ENCODE measurements around the gene PERP.
"Not testable (repeated sequence)": the region's sequence is repeated elsewhere in the genome, so short reads cannot be mapped to it uniquely, and the experiment has no call there.

PERP gene

DNA sequence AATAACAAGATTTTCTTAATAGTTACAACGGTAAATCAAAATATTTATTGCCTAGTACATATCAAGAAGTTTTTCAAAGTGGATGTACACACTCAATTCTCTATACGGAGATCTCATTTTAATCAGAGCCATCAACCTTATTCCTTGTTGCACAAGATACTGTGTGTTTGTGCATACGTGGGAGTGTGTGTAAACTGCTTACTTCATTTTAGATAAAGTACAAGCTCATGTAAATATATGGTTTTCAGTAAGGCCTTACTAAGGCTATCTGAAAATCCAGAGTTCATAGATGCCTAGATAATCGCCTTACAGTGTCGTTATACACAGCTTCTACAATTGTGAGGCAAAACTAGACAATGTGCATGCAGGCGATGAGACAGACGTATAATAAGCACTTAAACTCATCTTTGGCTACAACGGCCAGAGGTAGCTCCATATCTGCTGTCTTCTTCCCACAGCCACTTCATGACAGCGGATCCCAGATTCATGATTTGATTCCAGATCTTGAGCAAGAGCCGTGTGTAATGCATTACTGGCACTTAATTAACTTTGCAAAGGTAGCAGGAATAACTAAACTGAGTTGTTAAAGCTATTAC is 2.5 kb downstream of the PERP start:
- no peak for DNase-seq

DNA sequence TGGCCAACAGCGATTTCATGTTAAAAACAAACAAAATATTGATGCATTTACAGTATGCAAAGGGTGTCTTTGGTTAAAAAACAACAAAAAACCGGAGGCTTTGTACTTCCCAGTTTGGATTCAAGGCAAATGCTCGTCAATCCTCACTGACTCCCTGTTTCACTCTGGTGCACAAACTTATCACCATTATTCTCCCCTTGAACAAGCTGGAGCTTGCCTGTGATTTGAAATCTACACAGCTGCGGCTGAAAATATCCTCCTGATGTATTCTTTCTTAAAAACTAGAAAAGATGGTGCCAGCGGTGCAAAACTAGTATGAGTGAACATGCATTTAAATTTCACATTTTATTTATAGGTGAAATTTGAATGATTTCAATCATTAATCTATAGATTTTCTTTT is 3.3 kb downstream of the PERP start:
- no peak for DNase-seq

DNA sequence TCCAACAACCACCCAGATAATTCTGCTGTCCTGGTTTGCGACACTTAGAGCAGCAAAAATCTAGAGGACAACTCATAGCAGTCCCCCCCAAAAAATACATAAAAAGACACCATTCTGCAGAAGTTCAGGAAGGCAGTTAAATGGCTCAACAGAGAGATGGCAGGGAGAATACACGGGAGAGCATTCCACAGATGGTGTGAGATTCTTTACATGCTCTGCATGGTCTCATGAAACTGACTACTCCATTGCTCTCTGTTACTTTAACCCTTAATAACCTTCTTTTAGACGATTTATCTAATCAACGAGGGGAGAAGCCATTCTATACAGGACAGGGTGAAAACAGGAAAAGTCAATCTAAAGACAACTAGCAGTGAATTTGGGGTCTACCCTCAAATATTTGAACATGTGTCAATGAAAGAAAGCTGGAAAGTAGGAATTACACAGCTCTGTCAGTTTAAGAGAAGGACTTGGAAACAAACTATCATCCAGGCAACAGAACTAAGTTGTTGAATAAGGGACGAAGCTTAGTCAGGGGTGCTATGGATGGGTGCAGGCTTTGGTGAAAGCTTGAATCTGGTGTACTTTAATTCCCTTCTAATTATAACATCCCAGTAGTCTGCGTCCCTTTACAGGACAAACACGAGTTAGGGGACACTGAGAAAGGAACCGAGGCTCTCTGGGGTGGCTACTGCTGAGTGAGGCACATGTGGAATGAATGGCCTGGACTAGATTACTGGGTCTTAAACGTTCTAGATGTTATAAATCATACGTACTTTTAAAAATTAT is 5.1 kb downstream of the PERP start:
- no peak for DNase-seq

DNA sequence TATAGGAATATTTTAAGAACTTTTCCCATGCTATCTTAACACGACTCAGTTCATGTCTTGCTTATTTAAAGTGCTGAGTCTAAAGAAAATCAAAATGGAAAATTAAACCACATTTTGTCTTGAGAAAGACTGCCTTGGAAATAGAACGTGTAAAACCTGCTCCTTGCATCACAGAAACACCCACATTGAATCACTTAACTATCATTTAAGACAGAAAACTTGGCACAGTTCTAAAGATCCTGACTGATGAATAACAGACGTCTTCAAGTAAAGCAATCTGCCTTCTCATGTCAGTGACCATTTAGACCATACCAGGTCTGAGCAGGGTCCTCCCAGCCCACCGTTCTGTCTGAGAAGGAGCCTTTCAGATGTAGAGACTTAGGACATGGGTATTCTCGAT is 7.4 kb downstream of the PERP start:
- no peak for DNase-seq

DNA sequence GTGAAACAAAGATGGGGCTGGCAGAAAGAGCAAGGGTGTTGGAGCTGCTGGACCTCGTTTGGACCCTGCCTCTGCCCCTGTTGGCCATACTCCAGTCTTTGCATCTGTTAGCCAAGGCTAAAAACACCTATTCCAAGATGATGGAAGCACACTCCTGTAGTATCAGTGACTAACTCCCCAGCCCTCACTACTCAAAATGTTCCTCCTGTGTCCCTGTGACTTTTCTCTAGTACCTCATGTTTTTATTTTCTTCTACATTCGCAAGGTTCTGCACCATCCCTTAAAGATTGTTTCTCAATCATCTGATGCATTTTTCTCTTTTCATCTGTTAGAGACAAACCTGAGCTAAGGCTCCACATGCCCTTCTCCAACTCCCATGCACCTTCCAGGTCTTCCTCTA is 8.9 kb downstream of the PERP start:
- DNase-seq = no peak

DNA sequence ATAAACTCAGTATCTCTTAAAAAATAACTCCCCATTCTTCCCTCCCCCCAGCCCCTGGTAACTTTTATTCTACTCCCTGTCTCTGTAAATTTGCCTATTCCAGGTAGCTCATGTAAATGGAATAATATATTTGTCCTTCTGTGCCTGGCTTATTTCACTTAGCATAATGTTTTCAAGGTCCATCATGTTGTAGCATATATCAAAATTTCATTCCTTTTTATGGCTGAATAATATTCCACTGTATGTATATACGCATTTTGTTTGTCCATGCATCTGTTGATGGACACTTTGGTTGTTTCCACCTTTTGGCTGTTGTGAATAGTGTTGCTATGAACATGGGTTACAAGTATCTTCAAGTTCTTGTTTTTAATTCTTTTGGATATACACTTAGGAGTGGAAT is 13.0 kb downstream of the PERP start:
- DNase-seq = no peak

DNA sequence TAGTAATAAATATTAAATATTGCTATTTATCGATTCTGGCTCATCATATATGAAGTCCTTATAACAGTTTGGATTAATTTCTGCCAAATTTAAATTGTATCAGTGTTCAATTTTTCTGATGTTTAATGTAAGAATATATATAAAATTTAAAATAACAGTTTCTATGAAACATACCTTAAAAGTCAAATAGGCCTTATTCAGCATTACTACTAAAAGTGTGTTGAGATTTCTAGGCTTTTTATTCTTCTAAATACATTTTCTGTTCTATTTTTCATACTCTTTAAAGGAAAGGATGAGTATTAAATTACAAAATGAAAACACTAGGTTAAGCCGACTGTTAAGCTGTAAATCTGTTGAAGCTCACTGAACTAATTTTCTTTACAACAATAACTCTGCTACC is 13.6 kb downstream of the PERP start:
- DNase-seq = no peak

DNA sequence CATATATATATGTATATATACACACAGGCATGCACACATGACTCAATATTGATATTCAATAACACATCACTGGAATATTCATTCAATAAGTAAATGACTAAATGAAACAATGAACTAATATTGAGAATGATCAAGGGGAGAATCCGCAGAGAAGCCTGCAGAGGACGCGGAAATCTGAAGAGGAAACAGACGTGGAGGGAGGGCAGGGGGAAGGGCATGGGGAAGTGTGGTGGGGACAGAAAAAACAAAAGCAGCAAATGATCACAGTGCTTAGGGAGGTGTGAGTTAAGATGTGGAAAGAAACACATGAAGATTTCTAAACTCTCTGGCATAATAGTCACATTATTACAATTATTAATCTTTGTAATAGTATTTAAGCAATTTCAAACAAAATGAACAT is 14.5 kb downstream of the PERP start:
- DNase-seq = no peak

DNA sequence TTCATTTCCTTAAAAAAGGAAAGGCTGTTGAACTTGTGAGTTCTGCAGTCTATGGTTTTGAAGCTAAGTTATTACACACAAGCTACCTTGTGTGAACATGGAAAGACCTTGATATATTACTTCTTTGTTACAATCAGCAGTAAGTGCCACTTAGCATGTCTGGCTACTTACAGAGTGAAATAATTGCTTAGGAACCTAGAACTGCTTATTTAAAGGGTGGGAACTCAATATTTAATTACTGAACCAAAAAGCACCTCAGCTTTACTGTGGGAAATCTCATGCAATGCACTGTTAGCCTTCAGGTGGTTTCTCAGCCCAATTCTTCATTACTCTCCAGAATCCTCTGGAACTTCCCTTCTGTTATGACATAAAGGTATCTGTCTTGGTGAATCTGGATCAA is 17.9 kb downstream of the PERP start:
- no peak for DNase-seq

DNA sequence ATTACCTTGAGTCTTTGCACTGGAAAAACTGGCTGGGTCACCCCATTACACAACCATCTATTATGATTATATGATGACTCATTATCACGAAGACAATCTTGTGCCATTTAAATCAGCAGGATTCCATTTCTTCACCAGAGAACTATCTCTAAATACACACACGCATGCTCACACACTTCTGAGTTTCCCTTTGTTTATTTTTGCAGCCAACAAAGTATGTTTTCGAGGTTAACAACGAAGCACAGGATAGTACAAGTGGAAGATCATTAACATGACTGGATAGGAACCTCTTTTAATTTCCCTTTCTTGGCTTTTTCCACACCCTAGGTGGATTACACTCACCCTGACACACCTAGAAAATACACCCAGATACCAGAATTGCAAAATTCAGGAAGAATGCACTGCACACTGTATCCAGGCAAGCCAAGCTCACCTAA is 18.9 kb downstream of the PERP start:
- DNase-seq = peak; percentile 24

DNA sequence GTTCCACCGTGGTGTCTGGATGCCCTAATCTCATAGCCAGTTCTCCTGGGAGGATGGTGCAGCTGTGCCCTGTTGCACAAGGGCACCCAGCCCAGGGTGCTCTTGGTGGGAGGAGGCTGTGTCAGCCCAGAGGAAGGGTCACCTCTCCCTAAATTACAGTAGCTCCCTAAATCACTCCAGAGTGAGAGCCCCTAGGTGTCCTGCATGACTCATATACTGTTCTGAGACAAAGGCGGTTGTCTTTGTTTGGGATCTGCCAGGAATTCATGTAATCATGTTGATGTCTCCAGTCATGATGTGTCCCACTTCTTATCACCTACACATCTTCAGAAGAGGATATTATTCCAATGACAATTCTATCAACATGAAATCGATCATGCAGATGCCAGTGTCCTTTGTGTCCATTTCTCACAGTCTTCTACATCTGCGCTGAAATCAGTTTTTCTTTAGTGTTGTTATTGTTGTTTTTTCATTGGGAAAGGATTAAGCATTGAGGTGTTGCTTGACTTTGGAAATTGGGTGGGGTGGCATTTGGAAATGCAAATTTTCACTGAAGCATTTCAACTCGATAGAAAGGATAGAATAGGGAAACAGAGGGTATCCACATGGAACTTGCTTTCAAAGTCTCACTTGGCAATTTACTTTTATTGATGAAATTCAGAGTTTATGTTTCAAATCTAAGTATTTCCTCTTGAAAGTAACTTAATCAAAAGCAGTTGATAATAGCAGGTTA is 19.5 kb downstream of the PERP start:
- no peak for DNase-seq

DNA sequence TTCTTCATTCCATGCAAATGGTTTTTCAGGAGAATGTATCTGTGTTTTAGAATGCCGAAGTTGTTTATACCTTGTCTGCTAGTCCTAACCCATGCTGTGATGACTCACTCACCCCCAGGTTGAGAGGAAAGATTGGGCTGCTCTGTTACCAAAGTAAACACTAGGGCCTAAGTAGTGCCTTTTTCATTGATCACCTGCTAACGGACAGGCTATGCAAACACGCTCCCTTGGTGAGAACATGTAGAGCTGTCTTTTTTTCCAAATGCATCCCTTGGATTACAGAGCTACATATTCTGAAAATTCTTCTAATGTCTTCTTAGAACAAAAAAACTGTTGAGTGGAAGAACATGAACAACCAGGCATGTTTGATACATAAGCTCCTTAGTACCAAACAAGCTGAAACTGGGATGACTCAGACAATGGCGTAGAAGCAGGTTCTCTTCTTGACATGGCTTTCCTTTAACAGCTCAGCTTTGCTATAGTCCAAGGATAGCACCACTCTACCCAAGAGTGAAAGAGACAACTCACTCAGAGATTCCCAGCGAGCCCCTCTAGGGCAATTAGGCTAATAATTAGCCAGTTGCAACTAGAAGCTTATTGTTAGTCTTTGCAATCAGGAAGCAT is 20.5 kb downstream of the PERP start:
- no peak for DNase-seq

DNA sequence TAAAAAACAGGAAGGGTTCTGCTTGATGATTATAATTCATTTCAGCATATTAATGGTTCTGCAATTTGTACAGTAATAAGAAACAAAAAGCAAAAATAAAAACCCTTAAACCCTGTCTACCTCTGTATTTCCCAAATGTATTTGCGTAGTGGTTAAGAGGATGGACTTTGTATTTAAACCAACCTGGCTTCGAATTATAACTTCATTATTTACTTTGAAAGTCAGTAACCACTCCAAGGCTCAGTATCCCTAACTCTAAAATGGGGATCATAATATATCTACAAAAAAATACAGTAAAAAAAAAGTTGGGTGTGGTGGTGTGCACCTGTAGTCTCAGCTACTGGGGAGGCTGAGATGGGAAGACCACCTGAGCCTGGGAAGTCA is 21.4 kb downstream of the PERP start:
- no peak for DNase-seq

DNA sequence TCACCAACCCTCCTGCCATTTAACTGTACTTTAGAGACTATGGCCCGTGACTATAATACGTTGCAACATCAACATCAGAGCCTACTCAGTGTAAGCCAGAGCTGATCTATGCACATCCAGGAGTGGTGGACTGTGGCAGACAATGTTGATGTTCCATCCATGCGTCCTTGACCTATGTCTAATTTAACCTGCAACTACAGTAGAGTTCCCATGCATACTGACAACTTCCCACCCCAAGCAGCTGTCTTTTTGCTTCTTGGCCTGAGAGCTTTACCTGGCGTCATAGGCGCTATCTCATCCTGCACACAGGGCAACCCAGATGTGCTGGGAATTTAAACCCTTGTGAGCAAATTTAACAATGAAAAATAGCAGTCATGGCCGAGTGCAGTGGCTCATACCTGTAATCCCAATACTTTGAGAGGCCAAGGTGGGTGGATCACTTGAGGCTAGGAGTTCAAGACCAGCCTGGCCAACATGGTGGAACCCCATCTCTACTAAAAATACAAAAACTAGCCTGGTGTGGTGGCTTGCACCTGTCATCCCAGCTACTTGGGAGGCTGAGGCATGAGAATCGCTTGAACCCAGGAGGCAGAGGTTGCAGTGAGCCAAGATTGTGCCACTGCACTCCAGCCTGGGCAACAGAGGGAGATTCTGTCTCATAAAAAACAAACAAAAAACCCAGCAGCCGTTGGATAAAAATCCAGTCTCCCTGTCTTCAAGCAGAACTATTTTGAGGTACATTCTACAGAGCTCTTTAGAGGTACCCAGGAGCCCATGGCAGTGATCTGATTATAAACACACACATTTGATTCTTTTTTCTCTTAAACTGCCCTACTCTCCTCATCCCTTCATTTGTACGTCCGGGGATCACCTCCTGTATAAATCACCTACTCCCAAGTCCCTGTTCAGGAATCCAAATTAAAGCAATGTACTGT is 22.0 kb downstream of the PERP start:
- no peak for DNase-seq

DNA sequence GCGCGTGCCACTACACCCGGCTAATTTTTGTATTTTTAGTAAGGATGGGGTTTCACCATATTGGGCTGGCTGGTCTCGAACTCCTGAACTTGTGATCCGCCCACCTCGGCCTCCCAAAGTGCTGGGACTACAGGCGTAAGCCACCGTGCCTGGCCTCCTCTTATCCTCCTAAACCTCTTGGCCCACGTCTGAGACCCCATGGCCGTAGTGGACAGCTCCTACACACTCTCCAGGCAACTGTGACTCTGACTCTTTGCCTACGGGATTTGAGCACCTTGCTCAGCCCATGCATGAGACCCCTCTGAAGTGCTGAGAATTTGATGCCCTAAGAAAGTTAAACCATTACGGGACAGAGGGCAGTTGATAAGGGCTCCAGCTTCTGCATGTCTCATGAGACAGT is 25.0 kb downstream of the PERP start:
- no peak for DNase-seq

DNA sequence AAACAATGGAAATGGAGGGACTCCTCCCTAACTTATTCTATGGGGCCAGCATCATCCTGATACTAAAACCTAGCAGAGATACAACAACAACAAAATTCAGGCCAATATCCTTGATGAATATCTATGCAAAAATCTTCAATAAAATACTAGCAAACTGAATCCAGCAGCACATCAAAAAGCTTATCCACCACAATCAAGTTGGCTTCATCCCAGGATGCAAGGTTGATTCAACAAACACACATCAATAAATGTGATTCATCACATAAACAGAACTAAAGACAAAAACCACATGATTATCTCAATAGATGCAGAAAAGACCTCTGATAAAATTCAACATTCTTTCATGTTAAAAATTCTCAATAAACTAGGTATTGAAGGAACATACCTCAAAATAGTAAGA is 27.7 kb downstream of the PERP start:
- not testable (repeated sequence) for DNase-seq

DNA sequence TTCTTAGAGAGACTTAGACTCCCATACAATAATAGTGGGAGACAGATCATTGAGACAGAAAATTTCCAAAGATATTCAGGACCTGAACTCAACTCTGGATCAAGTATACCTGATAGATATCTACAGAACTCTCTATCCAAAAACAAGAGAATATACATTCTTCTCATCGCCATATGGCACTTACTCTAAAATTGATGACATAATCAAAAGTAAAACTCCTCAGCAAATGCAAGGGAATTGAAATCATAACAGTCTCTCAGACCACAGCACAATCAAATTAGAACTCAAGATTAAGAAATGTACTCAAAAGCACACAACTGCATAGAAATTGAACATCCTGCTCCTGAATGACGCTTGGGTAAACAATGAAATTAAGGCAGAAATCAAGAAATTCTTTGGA is 28.7 kb downstream of the PERP start:
- DNase-seq = no peak

DNA sequence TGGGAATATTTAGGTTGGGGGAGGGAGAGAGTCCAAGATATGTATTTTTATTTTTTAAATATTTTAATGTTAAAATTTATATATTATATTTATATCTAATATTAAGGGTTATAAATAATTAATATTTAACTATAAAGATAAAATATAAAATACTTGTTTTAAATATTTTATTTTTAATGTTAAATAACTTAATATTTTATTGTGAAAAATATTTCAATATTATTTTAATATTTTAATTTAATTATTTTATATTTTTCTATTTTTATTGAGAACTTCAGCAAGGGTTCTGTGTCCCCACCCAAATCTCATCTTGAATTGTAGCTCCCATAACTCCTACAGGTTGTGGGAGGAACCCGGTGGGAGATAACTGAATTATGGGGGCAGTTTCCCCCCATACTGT is 34.0 kb downstream of the PERP start:
- DNase-seq = no peak

DNA sequence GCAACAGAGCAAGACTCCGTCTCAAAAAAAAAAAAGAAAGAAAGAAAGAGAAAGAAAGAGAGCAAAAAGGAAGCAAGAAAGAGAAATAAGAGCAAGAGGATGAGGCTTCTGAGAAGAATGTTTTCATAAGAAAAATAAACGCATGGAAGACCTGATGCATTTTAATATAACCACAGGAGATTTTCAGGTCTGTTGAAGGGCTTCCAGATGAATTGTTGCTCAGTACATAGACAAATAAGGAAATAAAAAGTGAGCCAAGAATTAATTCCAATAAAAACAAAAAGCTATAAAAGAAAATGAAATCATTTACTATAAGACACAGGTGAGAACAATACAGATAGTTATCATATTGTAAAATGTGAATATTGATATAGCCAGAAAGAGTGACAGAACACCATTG is 43.5 kb downstream of the PERP start:
- no peak for DNase-seq

DNA sequence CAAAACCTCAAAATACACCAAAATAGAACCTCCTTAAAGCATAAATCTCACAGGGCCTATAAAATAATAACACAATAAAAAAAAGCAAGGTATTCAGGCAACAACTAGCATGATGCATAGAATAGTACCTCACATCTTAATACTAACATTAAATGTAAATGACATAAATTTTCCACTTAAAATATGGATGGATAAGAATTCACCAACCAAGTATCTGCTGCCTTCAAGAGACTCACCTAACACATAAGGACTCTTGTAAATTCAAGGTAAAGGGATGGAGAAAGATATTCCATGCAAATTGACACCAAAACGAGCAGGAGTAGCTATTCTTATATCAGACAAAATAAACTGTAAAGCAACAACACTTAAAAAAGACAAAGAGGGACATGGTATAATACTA is 52.2 kb downstream of the PERP start:
- no peak for DNase-seq

DNA sequence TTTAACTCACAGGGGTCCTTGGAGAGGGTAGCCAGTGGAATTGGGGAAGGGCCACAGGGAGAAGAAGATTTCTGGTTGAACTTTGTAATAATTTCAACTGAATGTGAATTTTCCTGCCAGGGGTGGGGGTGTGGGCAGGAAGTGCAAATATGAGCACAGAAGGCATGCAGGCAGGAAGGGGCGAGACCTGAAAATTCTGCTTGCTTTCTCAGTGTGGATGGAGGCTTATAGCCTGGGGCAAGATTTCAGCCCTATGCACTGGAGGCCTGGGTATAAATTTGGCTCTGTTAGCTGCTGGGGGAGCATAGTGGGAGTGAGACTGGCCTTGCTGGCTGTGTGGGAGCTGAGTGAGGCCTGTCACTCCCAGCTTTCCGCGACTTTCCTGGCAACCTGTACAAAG is 54.4 kb downstream of the PERP start:
- DNase-seq = no peak

DNA sequence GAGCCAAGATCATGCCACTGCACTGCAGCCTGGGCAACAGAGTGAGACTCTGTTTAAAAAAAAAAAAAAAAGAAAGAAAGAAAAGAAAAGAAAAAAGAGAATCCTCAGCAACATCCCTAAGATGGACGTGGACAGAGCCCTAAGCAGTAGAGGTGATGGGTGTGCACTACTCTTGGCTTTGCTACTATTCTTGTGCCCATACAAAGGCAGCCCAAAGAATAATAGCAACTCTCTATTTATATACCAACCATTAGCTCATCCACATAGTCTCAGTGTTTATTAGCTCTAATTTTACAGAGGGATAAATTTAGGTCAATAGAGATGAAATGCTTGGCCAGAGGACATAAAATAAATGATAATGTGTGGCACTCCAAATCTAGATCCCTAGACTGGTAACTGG is 62.2 kb downstream of the PERP start:
- no peak for DNase-seq

DNA sequence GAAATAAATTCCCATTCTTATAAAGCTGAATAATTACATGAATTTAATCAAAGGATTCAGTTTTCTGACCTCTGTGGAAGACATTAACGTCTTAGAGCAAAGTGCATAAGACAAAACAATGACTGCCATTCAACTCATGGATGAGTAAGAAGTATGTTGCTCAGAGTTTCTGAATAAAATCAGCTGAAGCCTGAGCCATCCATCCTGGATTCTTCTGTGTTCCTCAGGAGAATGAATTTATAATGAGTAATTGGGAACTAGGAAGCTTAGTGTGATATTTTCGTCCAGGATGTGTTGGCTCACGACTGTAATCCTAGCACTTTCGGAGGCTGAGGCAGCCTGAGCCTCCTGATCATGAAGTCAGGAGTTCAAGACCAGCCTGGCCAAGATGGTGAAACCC is 62.8 kb downstream of the PERP start:
- DNase-seq = no peak
